ENCODE data around the gene TP73.

TP73 gene

GRCh38 chr1:3736708-3737107 lies 84.4 kb downstream of the TP73 start:
- CTCF ChIA-PET = no interaction called here
- TF ChIP-seq ZNF384 (IDR thresholded peaks at IDR 0.05) = no peak
- no peak for TF ChIP-seq ELF4 (IDR thresholded peaks at IDR 0.05)
- TF ChIP-seq PKNOX1 (IDR thresholded peaks at IDR 0.05) = no peak
- TF ChIP-seq FOXM1 (IDR thresholded peaks at IDR 0.05; ENCODE audit: borderline replicate concordance) = no peak
- TF ChIP-seq CTBP1 (IDR thresholded peaks at IDR 0.05; ENCODE audit: borderline replicate concordance) = no peak
- no peak for TF ChIP-seq SUZ12 (IDR thresholded peaks at IDR 0.05)
- no peak for TF ChIP-seq TARDBP (IDR thresholded peaks at IDR 0.05)
- no peak for TF ChIP-seq FOXA1 (IDR thresholded peaks at IDR 0.05)
- TF ChIP-seq NFRKB (IDR thresholded peaks at IDR 0.05) = no peak
- TF ChIP-seq FOXK2 (IDR thresholded peaks at IDR 0.05) = no peak
- TF ChIP-seq SP1 (IDR thresholded peaks at IDR 0.05) = no peak
- TF ChIP-seq BHLHE40 (IDR thresholded peaks at IDR 0.05; ENCODE audit: borderline replicate concordance) = no peak
- no peak for TF ChIP-seq ARNT (IDR thresholded peaks at IDR 0.05)
- TF ChIP-seq L3MBTL2 (conservative IDR thresholded peaks at IDR 0.05) = no peak
- no peak for TF ChIP-seq LEF1 (IDR thresholded peaks at IDR 0.05; ENCODE audit: borderline replicate concordance)
- no peak for TF ChIP-seq HDGF (IDR thresholded peaks at IDR 0.05; ENCODE audit: borderline replicate concordance)
- POLR2A ChIA-PET = no interaction called here
- DNase-seq (ENCODE audit: extremely low spot score) = no peak

- CTCF ChIA-PET = no interaction called here
- POLR2A ChIA-PET = no interaction called here
- DNase-seq (ENCODE audit: extremely low spot score) = no peak
- TF ChIP-seq PKNOX1 (IDR thresholded peaks at IDR 0.05) (no peak), ARNT (IDR thresholded peaks at IDR 0.05) (no peak), FOXK2 (IDR thresholded peaks at IDR 0.05) (no peak), TARDBP (IDR thresholded peaks at IDR 0.05) (no peak), ELF4 (IDR thresholded peaks at IDR 0.05) (no peak), CTBP1 (IDR thresholded peaks at IDR 0.05; ENCODE audit: borderline replicate concordance) (no peak), SP1 (IDR thresholded peaks at IDR 0.05) (no peak), BHLHE40 (IDR thresholded peaks at IDR 0.05; ENCODE audit: borderline replicate concordance) (no peak), FOXA1 (IDR thresholded peaks at IDR 0.05) (no peak), ZNF384 (IDR thresholded peaks at IDR 0.05) (no peak), NFRKB (IDR thresholded peaks at IDR 0.05) (no peak), L3MBTL2 (conservative IDR thresholded peaks at IDR 0.05) (no peak), SUZ12 (IDR thresholded peaks at IDR 0.05) (no peak), FOXM1 (IDR thresholded peaks at IDR 0.05; ENCODE audit: borderline replicate concordance) (no peak), LEF1 (IDR thresholded peaks at IDR 0.05; ENCODE audit: borderline replicate concordance) (no peak), HDGF (IDR thresholded peaks at IDR 0.05; ENCODE audit: borderline replicate concordance) (no peak)
Observed at GRCh38 chr1:3738943-3739342, 86.6 kb downstream of the TP73 start.

GRCh38 chr1:3740042-3740441 lies 87.7 kb downstream of the TP73 start:
- DNase-seq (ENCODE audit: extremely low spot score) = no peak
- POLR2A ChIA-PET = no interaction called here
- CTCF ChIA-PET = no interaction called here
- TF ChIP-seq BHLHE40 (IDR thresholded peaks at IDR 0.05; ENCODE audit: borderline replicate concordance) (no peak), TARDBP (IDR thresholded peaks at IDR 0.05) (no peak)

GRCh38 chr1:3740752-3741151 lies 88.4 kb downstream of the TP73 start:
- CTCF ChIA-PET = no interaction called here

GRCh38 chr1:3741566-3742438 lies 89.5 kb downstream of the TP73 start:
- CTCF ChIA-PET = interaction anchor here (0.6 kb wide), 1 partner anchor 127 kb away, joined by 3 read pairs; no protein-coding TSS in a partner anchor
- no peak for DNase-seq (ENCODE audit: extremely low spot score)
- POLR2A ChIA-PET = no interaction called here
- no peak for TF ChIP-seq BHLHE40 (IDR thresholded peaks at IDR 0.05; ENCODE audit: borderline replicate concordance)
- TF ChIP-seq NFRKB (IDR thresholded peaks at IDR 0.05) = no peak
- TF ChIP-seq ZNF384 (IDR thresholded peaks at IDR 0.05) = no peak
- no peak for TF ChIP-seq ELF4 (IDR thresholded peaks at IDR 0.05)
- no peak for TF ChIP-seq FOXK2 (IDR thresholded peaks at IDR 0.05)
- TF ChIP-seq SUZ12 (IDR thresholded peaks at IDR 0.05) = no peak
- TF ChIP-seq ARNT (IDR thresholded peaks at IDR 0.05) = no peak
- no peak for TF ChIP-seq FOXM1 (IDR thresholded peaks at IDR 0.05; ENCODE audit: borderline replicate concordance)
- TF ChIP-seq FOXA1 (IDR thresholded peaks at IDR 0.05) = no peak
- TF ChIP-seq PKNOX1 (IDR thresholded peaks at IDR 0.05) = no peak
- no peak for TF ChIP-seq SP1 (IDR thresholded peaks at IDR 0.05)
- TF ChIP-seq LEF1 (IDR thresholded peaks at IDR 0.05; ENCODE audit: borderline replicate concordance) = no peak
- no peak for TF ChIP-seq L3MBTL2 (conservative IDR thresholded peaks at IDR 0.05)
- no peak for TF ChIP-seq TARDBP (IDR thresholded peaks at IDR 0.05)

More at GRCh38 chr1:3740752-3741151, 88.4 kb downstream of the TP73 start:
- no peak for DNase-seq (ENCODE audit: extremely low spot score)
- POLR2A ChIA-PET = no interaction called here
- TF ChIP-seq FOXM1 (IDR thresholded peaks at IDR 0.05; ENCODE audit: borderline replicate concordance) (no peak), ZNF384 (IDR thresholded peaks at IDR 0.05) (no peak), ARNT (IDR thresholded peaks at IDR 0.05) (no peak), FOXK2 (IDR thresholded peaks at IDR 0.05) (no peak), SUZ12 (IDR thresholded peaks at IDR 0.05) (no peak), LEF1 (IDR thresholded peaks at IDR 0.05; ENCODE audit: borderline replicate concordance) (no peak), BHLHE40 (IDR thresholded peaks at IDR 0.05; ENCODE audit: borderline replicate concordance) (no peak), NFRKB (IDR thresholded peaks at IDR 0.05) (no peak), FOXA1 (IDR thresholded peaks at IDR 0.05) (no peak), ELF4 (IDR thresholded peaks at IDR 0.05) (no peak), CTBP1 (IDR thresholded peaks at IDR 0.05; ENCODE audit: borderline replicate concordance) (no peak), SP1 (IDR thresholded peaks at IDR 0.05) (no peak), PKNOX1 (IDR thresholded peaks at IDR 0.05) (no peak), TARDBP (IDR thresholded peaks at IDR 0.05) (no peak)

Measured in HEK293T (cell line).